Renal cortex interstitium (tissue), 11 donors: Measurements from ENCODE around the gene JAML. TPM values are rescaled to one million over a fixed set of nuclear protein-coding genes. Genes with fewer than 3 reads are reported as not detected.

Experiments used
- DNase-seq, 11 donors: peaks; one replicate each; pipeline ENCODE4 v3.0.0-alpha.2; 2013; ENCODE audit warnings: low read depth in 9 of 11, low spot score in 4 of 11; ENCODE audit errors: extremely low read depth in 1 of 11
- polyA plus RNA-seq, 3 donors: library from polyadenylated mRNA; unstranded; fragments of 120-200 nt; gene quantifications; one replicate each; pipeline ENCODE4 v1.2.1, GENCODE V29; 2013; ENCODE audit not compliant: insufficient read length in 3 of 3

Gene JAML
- polyA plus RNA-seq, 3 donors: 2.9 to 4.1 (median 2.9) TPM

GRCh38 chr11:118175993-118176777 is 48.6 kb downstream of the JAML start, which contains the start of gene SCN2B:
Gene SCN2B (minus strand): TSS chr11:118176639. CDS start chr11:118176431, 208 bp downstream.
- peak in 1 of 11 donors; percentile 59 for DNase-seq

- peak in 3 of 11 donors; percentile 43 to 62 (median 59) for DNase-seq
Measured at GRCh38 chr11:118175031-118175992, 49.5 kb downstream of the JAML start.

- DNase-seq: no peak
Measured at GRCh38 chr11:118174006-118174567, 50.7 kb downstream of the JAML start.

GRCh38 chr11:118172356-118172755 is 52.5 kb downstream of the JAML start:
- DNase-seq: no peak

- peak in 4 of 11 donors; percentile 58 to 70 (median 67) for DNase-seq
Measured at GRCh38 chr11:118171269-118172062, 53.3 kb downstream of the JAML start.

GRCh38 chr11:118170882-118171268 is 53.9 kb downstream of the JAML start:
- DNase-seq: no peak

GRCh38 chr11:118170231-118170630 is 54.6 kb downstream of the JAML start:
- DNase-seq: no peak

- DNase-seq: no peak
Measured at GRCh38 chr11:118169300-118170140, 55.3 kb downstream of the JAML start.

GRCh38 chr11:118168751-118169150 is 56.1 kb downstream of the JAML start:
- DNase-seq: no peak

- DNase-seq: no peak
Measured at GRCh38 chr11:118168316-118168715, 56.5 kb downstream of the JAML start.

- no peak for DNase-seq
Measured at GRCh38 chr11:118167906-118168305, 56.9 kb downstream of the JAML start.

- DNase-seq: no peak
Measured at GRCh38 chr11:118167253-118167652, 57.6 kb downstream of the JAML start.

GRCh38 chr11:118166641-118167040 is 58.2 kb downstream of the JAML start:
- no peak for DNase-seq

GRCh38 chr11:118164885-118165284 is 59.9 kb downstream of the JAML start:
- no peak for DNase-seq

GRCh38 chr11:118163494-118163893 is 61.3 kb downstream of the JAML start:
- DNase-seq: no peak

GRCh38 chr11:118162846-118163245 is 62.0 kb downstream of the JAML start:
- no peak for DNase-seq

GRCh38 chr11:118161786-118162185 is 63.0 kb downstream of the JAML start:
- no peak for DNase-seq
